Measurements from ENCODE around the gene RSL1D1.
A peak's percentile ranks its signal among the peaks of the same experiment; 100 is the strongest.
"Not testable (repeated sequence)": the region's sequence is repeated elsewhere in the genome, so short reads cannot be mapped to it uniquely, and the experiment has no call there.

Gene RSL1D1

GRCh38 chr16:11796227-11797165 is 54.8 kb downstream of the RSL1D1 start:
- no peak for DNase-seq

- DNase-seq: no peak
These were observed 55.5 kb downstream of the RSL1D1 start for GRCh38 chr16:11795887-11796226.

GRCh38 chr16:11794996-11795886 is 56.1 kb downstream of the RSL1D1 start:
- DNase-seq: no peak

GRCh38 chr16:11794447-11794846 is 56.9 kb downstream of the RSL1D1 start:
- DNase-seq: no peak

- no peak for DNase-seq
These were observed 57.5 kb downstream of the RSL1D1 start for GRCh38 chr16:11793840-11794239.

- no peak for DNase-seq
These were observed 58.7 kb downstream of the RSL1D1 start for GRCh38 chr16:11792410-11793241.

GRCh38 chr16:11791144-11791828 is 60.1 kb downstream of the RSL1D1 start:
- no peak for DNase-seq

- DNase-seq: no peak
These were observed 62.4 kb downstream of the RSL1D1 start for GRCh38 chr16:11788914-11789313.

GRCh38 chr16:11784980-11785599 is 66.3 kb downstream of the RSL1D1 start:
- DNase-seq: not testable (repeated sequence)

- not testable (repeated sequence) for DNase-seq
These were observed 67.0 kb downstream of the RSL1D1 start for GRCh38 chr16:11784381-11784780.

- DNase-seq: peak; percentile 45
These were observed 67.3 kb downstream of the RSL1D1 start for GRCh38 chr16:11784038-11784369.
